WERI-Rb-1 (cell line): ENCODE measurements around the gene MSN.

Experiments
- DNase-seq: peaks from one replicate; pipeline ENCODE4 v3.0.0-alpha.2; 2020
- H3K27ac ChIP-seq: fragments of 250-450 bp; sonication (Bioruptor Pico); 2 replicates; pipeline ENCODE4 v1.5.1; 2020; ENCODE audit warnings: mild to moderate bottlenecking, moderate library complexity
- H3K27me3 ChIP-seq: fragments of 250-450 bp; sonication (Bioruptor Pico); 2 replicates; pipeline ENCODE4 v1.5.1; 2021; ENCODE audit warnings: mild to moderate bottlenecking, low read depth, moderate library complexity; ENCODE audit not compliant: insufficient read depth, severe bottlenecking
- H3K36me3 ChIP-seq: fragments of 250-450 bp; sonication (Bioruptor Pico); 2 replicates; pipeline ENCODE4 v1.5.1; 2020; ENCODE audit warnings: mild to moderate bottlenecking, moderate library complexity
- H3K4me3 ChIP-seq: 2 replicates; pipeline ENCODE4 v1.5.1; 2011; ENCODE audit warnings: low read depth, mild to moderate bottlenecking, control low read depth, low read length
- H3K9me3 ChIP-seq: fragments of 250-450 bp; sonication (Bioruptor Pico); 2 replicates; pipeline ENCODE4 v1.5.1; 2021; ENCODE audit warnings: mild to moderate bottlenecking, moderate library complexity; ENCODE audit not compliant: severe bottlenecking
- TF ChIP-seq, protein P1 (sequence below): IDR thresholded peaks from 2 replicates; pipeline ENCODE4 v1.5.1; 2011; ENCODE audit warnings: low read depth, mild to moderate bottlenecking, control low read depth, inconsistent platforms, low read length

The MSN gene

DNA sequence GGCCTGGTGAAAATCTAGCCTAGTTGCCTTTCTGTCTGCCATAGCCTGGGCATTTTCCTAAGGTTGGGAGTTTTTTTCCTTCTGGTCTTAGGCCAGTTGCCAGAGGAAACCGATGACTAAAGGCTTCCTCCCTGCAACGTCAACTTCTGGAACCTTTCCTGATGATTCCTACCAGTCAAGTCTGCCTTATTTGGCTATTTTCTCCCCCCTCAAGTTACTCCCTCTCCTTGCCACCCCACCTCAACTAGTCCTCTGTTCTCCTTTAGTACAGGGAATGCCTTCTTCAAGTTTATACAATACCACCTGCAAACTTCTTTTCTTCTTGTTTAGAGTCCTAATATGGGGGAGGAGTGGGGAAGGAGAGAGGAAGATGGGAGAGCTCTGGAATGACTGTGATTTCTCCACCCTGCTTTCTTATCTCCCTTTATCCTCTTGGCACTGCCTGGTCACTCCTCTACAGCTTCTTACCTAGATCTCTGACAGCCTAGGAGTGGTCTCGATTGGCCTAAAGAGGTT is 10.6 kb downstream of the MSN start:
- Histone ChIP-seq H3K27me3 (no peaks in the 10 kb centered on the region), H3K9me3 (no peaks in the 10 kb centered on the region), H3K27ac (no peak overlapping the region), H3K4me3 (no peak overlapping the region), H3K36me3 (no peaks in the 10 kb centered on the region)
- TF ChIP-seq, protein P1, sequence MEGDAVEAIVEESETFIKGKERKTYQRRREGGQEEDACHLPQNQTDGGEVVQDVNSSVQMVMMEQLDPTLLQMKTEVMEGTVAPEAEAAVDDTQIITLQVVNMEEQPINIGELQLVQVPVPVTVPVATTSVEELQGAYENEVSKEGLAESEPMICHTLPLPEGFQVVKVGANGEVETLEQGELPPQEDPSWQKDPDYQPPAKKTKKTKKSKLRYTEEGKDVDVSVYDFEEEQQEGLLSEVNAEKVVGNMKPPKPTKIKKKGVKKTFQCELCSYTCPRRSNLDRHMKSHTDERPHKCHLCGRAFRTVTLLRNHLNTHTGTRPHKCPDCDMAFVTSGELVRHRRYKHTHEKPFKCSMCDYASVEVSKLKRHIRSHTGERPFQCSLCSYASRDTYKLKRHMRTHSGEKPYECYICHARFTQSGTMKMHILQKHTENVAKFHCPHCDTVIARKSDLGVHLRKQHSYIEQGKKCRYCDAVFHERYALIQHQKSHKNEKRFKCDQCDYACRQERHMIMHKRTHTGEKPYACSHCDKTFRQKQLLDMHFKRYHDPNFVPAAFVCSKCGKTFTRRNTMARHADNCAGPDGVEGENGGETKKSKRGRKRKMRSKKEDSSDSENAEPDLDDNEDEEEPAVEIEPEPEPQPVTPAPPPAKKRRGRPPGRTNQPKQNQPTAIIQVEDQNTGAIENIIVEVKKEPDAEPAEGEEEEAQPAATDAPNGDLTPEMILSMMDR = no peak
- DNase-seq = no peak

DNA sequence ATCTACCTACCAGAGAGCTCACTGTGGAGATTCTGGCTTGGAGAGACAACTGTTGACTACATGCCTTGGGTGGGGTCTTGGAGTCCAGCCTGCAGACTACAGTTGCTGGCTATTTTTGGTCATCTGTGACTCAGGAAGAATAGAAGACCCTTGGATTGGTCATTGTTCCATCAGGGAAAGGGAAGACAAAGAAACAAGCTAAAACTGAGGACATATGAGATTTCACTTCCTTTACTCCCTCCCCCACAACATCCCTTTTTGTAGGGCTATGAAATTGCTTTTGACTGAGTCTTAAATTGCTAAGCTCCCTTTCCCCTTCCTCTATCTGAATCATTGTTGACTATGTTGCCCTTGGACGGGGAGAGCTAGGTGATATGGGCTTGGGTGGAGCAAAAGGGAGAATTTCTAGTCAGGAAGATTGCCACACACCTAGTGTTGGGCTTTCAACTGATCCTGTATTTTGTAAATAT is 11.7 kb downstream of the MSN start:
- H3K27ac ChIP-seq = no peak overlapping the region
- H3K4me3 ChIP-seq = no peak overlapping the region
- no peaks in the 10 kb centered on the region for H3K36me3 ChIP-seq
- H3K9me3 ChIP-seq = no peaks in the 10 kb centered on the region
- TF ChIP-seq, protein P1 = no peak
- no peaks in the 10 kb centered on the region for H3K27me3 ChIP-seq
- DNase-seq = no peak

DNA sequence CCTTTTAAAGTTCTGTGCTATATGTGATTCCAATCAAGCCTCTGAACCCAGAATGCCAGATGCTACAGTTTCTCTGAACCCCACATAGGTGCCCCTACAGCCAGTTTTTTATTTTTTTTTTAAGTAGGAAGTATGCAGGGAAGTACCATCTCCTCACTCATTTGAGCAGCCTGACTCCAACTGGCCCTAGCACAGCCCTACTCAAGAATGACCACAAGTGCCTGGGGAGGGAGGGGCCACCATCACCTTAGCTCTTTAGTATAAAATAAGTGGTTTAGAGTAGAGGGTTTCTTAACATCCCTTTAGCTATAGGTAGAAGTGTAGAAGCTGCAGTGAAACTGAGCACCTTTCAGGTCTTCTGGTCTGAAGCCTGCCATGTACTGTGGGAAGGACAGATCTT is 14.4 kb downstream of the MSN start:
- Histone ChIP-seq H3K36me3 (no peaks in the 10 kb centered on the region), H3K27ac (no peak overlapping the region), H3K4me3 (no peak overlapping the region), H3K9me3 (no peaks in the 10 kb centered on the region), H3K27me3 (no peaks in the 10 kb centered on the region)
- DNase-seq = no peak
- TF ChIP-seq, protein P1 = no peak

DNA sequence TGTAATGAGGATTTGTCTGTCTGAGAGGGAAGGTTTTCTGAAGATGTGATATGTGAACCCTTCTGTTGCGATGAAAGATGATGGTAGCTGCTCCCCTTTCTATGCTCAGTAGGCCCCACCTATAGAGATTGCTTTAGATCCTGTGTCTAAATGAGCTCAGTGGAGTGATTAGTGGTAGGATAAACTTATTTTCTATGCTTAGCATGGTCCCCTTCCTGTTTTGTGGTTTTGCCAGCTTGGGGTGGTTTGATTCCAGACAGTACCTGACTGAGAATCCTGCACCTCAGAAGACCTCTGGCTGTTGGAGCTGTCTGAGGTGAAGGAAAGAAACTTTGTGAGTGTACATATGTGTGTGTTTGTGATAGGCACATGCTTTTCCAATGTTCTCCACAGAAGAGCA is 17.7 kb downstream of the MSN start:
- H3K36me3 ChIP-seq = no peaks in the 10 kb centered on the region
- peaks cover 6% of the 10 kb centered on the region for H3K27me3 ChIP-seq
- H3K4me3 ChIP-seq = no peak overlapping the region
- H3K27ac ChIP-seq = no peak overlapping the region
- no peaks in the 10 kb centered on the region for H3K9me3 ChIP-seq
- TF ChIP-seq, protein P1 = no peak
- DNase-seq = no peak

DNA sequence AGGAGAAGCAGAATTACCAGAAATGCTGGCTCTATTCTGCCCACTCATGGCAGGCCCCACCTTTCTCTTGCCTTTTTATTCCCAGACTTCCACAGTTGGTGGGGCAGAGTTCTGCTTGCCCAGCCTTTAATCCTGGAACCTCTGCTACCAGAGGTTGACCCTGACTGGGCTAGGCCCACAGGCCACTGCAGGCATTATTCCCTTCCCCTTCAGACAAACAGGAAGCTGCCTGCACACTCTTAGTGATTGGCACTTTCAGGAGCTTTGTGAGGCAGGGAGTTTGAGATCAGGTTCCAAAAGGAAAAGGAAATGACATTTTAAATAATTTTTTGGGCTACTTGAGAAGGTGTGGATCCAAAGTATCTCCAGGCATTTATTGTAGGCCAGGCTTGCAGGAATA is 18.8 kb downstream of the MSN start:
- Histone ChIP-seq H3K9me3 (no peaks in the 10 kb centered on the region), H3K27ac (no peak overlapping the region), H3K27me3 (peaks cover 6% of the 10 kb centered on the region), H3K36me3 (no peaks in the 10 kb centered on the region), H3K4me3 (no peak overlapping the region)
- no peak for DNase-seq
- TF ChIP-seq, protein P1 = no peak

DNA sequence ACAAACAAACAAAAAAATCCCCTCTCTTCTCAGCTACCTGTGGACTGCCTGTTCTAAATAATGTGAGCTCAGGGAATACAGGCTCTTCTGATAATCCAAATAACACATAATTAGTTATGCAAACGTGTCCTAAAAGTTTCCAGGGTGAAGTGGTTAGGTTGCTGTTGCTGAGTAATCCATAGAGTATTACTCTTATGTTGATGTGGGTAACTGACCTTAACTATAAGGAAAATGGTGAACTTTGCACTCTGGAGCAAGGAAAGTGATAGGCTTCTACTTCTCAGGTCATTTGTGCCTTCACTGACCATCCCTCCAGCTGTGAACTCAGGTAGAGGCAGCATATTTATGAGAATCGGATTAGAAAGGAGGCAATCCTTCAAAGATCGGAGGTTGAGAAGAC is 19.9 kb downstream of the MSN start:
- no peaks in the 10 kb centered on the region for H3K36me3 ChIP-seq
- H3K27me3 ChIP-seq = peaks cover 6% of the 10 kb centered on the region
- no peak for DNase-seq
- no peak overlapping the region for H3K4me3 ChIP-seq
- TF ChIP-seq, protein P1 = no peak
- no peak overlapping the region for H3K27ac ChIP-seq
- no peaks in the 10 kb centered on the region for H3K9me3 ChIP-seq
